Left ventricle myocardium inferior (tissue), 1 donor: ENCODE data around the gene CACNA2D1. TPM values are rescaled to one million over a fixed set of nuclear protein-coding genes. Genes with fewer than 3 reads are reported as not detected.

Experiments used
- DNase-seq: peaks from one replicate; pipeline ENCODE4 v3.0.0-alpha.2; 2020
- H3K27ac ChIP-seq: fragments of 200-600 bp; replicated peaks from 2 replicates; pipeline ENCODE4 v1.8.0; 2021
- H3K27me3 ChIP-seq: fragments of 200-600 bp; 2 replicates; pipeline ENCODE4 v1.8.0; 2021; ENCODE audit warnings: low read depth
- H3K36me3 ChIP-seq: fragments of 200-600 bp; 2 replicates; pipeline ENCODE4 v1.8.0; 2021
- H3K4me1 ChIP-seq: fragments of 200-600 bp; 2 replicates; pipeline ENCODE4 v1.8.0; 2021
- H3K4me3 ChIP-seq: fragments of 200-600 bp; 2 replicates; pipeline ENCODE4 v1.8.0; 2021; ENCODE audit warnings: mild to moderate bottlenecking, moderate library complexity
- H3K9me3 ChIP-seq: fragments of 200-600 bp; replicated peaks from 2 replicates; pipeline ENCODE4 v1.8.0; 2021
- intact Hi-C: fragments of 100-400 bp; cut with micrococcal nuclease; formaldehyde crosslinking; loops from one replicate; pipeline ENCODE4 v1.11.0; 2022
- total RNA-seq: library from RNA; stranded (reverse); fragmentation: NEBNext Ultra II Directional; extraction: Animal tissue kit (Norgen Biotek cat#: 25700); gene quantifications from one replicate; pipeline ENCODE4 v1.2.1, GENCODE V29; 2021
- TF ChIP-seq, protein P1 (sequence below): fragments of 200-600 bp; IDR thresholded peaks from 2 replicates; pipeline ENCODE4 v1.8.0; 2021; ENCODE audit warnings: antibody characterized with exemption, mild to moderate bottlenecking, borderline replicate concordance
- donor health status: DM: no; HTN: yes; CAD: no; lungs with severe emphysema.

CACNA2D1 gene
- total RNA-seq, 1 donor from 2014 or later = 64.6 TPM

DNA sequence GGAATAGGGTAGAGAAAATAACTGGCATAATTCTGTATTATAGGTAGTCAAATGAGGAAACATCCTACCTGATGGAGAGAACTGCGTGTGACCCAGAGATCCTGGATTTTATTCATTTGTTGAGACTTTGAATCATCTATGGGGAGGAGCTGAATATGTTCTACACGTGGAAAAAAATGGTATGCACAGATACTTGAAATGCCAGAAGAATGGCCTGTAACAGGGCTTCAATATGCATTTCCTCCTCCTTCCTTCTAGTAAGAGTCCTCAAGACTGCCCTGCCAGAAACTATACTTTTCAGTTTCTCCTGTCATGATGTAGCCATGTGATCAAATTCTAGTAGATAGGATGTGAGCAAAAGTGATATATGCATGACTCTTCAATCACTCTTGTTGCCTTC lies 372.1 kb downstream of the CACNA2D1 start:
- Histone ChIP-seq H3K4me1 (no peaks in the 10 kb centered on the region), H3K9me3 (no peaks in the 10 kb centered on the region), H3K27ac (no peak overlapping the region), H3K27me3 (no peaks in the 10 kb centered on the region), H3K36me3 (no peaks in the 10 kb centered on the region), H3K4me3 (no peak overlapping the region)
- no peak for DNase-seq
- intact Hi-C loops = no loop called here
- TF ChIP-seq, protein P1, sequence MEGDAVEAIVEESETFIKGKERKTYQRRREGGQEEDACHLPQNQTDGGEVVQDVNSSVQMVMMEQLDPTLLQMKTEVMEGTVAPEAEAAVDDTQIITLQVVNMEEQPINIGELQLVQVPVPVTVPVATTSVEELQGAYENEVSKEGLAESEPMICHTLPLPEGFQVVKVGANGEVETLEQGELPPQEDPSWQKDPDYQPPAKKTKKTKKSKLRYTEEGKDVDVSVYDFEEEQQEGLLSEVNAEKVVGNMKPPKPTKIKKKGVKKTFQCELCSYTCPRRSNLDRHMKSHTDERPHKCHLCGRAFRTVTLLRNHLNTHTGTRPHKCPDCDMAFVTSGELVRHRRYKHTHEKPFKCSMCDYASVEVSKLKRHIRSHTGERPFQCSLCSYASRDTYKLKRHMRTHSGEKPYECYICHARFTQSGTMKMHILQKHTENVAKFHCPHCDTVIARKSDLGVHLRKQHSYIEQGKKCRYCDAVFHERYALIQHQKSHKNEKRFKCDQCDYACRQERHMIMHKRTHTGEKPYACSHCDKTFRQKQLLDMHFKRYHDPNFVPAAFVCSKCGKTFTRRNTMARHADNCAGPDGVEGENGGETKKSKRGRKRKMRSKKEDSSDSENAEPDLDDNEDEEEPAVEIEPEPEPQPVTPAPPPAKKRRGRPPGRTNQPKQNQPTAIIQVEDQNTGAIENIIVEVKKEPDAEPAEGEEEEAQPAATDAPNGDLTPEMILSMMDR = no peak

DNA sequence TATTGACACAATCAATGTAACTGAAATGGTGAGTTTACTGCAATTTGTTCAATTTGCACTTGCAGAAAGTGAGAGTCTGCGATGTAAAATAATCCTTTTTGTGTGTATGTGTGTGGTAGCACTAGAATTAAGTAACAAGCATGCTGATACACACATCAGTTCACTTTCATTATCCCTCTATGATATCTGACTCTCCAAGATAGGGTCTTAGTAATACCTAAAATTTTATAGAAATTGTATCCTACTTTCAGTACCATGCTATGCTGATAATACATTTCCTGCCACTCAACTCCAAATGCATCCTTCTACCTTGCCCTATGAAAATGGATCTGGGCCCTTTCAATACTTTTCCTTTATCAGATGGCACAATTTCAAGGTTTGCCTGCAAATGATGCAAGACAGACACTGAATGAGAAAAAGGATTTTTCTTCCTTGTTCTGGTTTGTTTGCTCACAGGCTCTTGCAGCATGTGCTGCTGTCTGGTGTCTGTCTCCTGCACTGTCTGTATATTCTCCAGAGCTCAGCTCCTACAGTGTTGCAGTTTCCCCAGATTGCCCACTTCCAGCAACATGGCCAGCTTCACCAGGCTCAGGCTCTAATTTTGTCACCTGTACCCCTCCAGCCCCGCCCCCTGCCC lies 375.8 kb downstream of the CACNA2D1 start:
- Histone ChIP-seq H3K9me3 (no peaks in the 10 kb centered on the region), H3K4me3 (no peak overlapping the region), H3K4me1 (no peaks in the 10 kb centered on the region), H3K27me3 (no peaks in the 10 kb centered on the region), H3K27ac (no peak overlapping the region), H3K36me3 (peaks cover 5% of the 10 kb centered on the region)
- intact Hi-C loops = no loop called here
- TF ChIP-seq, protein P1 = no peak
- DNase-seq = no peak

GRCh38 chr7:82057476-82057875 lies 386.1 kb downstream of the CACNA2D1 start:
- intact Hi-C loops = no loop called here
- Histone ChIP-seq H3K27ac (no peak overlapping the region), H3K36me3 (peaks cover 10% of the 10 kb centered on the region), H3K9me3 (no peaks in the 10 kb centered on the region), H3K4me3 (no peak overlapping the region), H3K4me1 (no peaks in the 10 kb centered on the region), H3K27me3 (no peaks in the 10 kb centered on the region)
- TF ChIP-seq, protein P1 = no peak
- no peak for DNase-seq

- DNase-seq = no peak
- Histone ChIP-seq H3K27ac (no peak overlapping the region), H3K4me1 (no peaks in the 10 kb centered on the region), H3K27me3 (no peaks in the 10 kb centered on the region), H3K36me3 (peaks cover 10% of the 10 kb centered on the region), H3K4me3 (no peak overlapping the region), H3K9me3 (no peaks in the 10 kb centered on the region)
- TF ChIP-seq, protein P1 = no peak
- intact Hi-C loops = no loop called here
These were observed 387.3 kb downstream of the CACNA2D1 start for GRCh38 chr7:82056282-82056681.

- no peaks in the 10 kb centered on the region for H3K9me3 ChIP-seq
- TF ChIP-seq, protein P1 = no peak
- intact Hi-C loops = no loop called here
These were observed 389.0 kb downstream of the CACNA2D1 start for GRCh38 chr7:82054544-82054943.

More at GRCh38 chr7:82054544-82054943, 389.0 kb downstream of the CACNA2D1 start:
- Histone ChIP-seq H3K27ac (no peak overlapping the region), H3K4me3 (no peak overlapping the region), H3K4me1 (peaks cover 16% of the 10 kb centered on the region), H3K27me3 (no peaks in the 10 kb centered on the region), H3K36me3 (peaks cover 10% of the 10 kb centered on the region)
- no peak for DNase-seq
